ENCODE results near the gene SENP1. TPM values are rescaled to one million over a fixed set of nuclear protein-coding genes. Genes with fewer than 3 reads are reported as not detected.

Gene SENP1
- polyA plus RNA-seq (2011; rRNA removed) (49.2 and 49.3 TPM in 2 replicates), polyA plus RNA-seq (2017; fragmentation: RNase III; extraction: RNeasy Plus Mini Kit Qiagen cat#74134 plus additional on column Dnase treatment) (11.9 to 16.1 TPM (median 13.9 TPM) in 3 replicates), polyA minus RNA-seq (2011; rRNA and poly(A)+ RNA removed) (33.4 and 37.1 TPM in 2 replicates)
- 8.3 and 9.0 TPM in 2 replicates for polyA plus RNA-seq (2012; cell fraction: cytosol; rRNA removed)
- polyA plus RNA-seq (2012; cell fraction: nucleus; rRNA removed): 4.0 and 5.2 TPM in 2 replicates

GRCh38 chr12:48105867-48106680 lies at the start of gene SENP1:
TSS of gene SENP1 (minus strand) at chr12:48106079. CDS start at chr12:48101472, 4,607 bp downstream.
- peak within 1 kb of the TSS; percentile 97 to 99 for H3K27ac ChIP-seq
- FAIRE-seq (no peak), ATAC-seq (peak; percentile 95 to 98), DNase-seq (ENCODE audit: low read depth in 1 of 2, low spot score in 1 of 2) (peak; percentile 86 to 94)
- CTCF ChIA-PET: interaction anchor here (0.9 to 1.9 kb wide), 6 partner anchors 13 to 77 kb away, joined by 3 to 6 read pairs (median 4); partner anchors contain the start of genes CCDC184 and PFKM
- POLR2A ChIA-PET: interaction anchor here (1.0 to 2.1 kb wide), 4 partner anchors 13 to 104 kb away, joined by 3 to 24 read pairs (median 10); partner anchors contain the start of genes ASB8 and PFKM
- no peaks in the 10 kb centered on the region for H3K9me3 ChIP-seq
- 1% methylated on average over 36 of the region's 53 CpGs for WGBS (ENCODE audit: missing lambda C conversion rate)
- peak within 1 kb of the TSS; percentile 93 for H3K4me3 ChIP-seq
- peaks cover 13% of the 10 kb centered on the region for H3K4me1 ChIP-seq
- H3K4me2 ChIP-seq: peak within 1 kb of the TSS; percentile 90
- 0 out of 2 replicates have a peak, but pooled peaks have one; percentile 49 for TF ChIP-seq MAZ (IDR thresholded peaks at IDR 0.05; ENCODE audit: borderline replicate concordance, low read depth, low read length)
- peak; percentile 74 for TF ChIP-seq MAX (IDR thresholded peaks at IDR 0.05)
- peak; percentile 61; the same call in 1 of the 2 replicates for TF ChIP-seq MYC (IDR thresholded peaks at IDR 0.05; ENCODE audit: borderline replicate concordance, low read length)
- no peak for TF ChIP-seq FOSL2 (IDR thresholded peaks at IDR 0.05)
- no peak for TF ChIP-seq FOSL2 (CRISPR knock-in tag; IDR thresholded peaks at IDR 0.05)
- 0 out of 2 replicates have a peak, but pooled peaks have one; percentile 37 for TF ChIP-seq HEYL (CRISPR knock-in tag; IDR thresholded peaks at IDR 0.05)
- peak; percentile 70; the same call in 1 of the 2 replicates for TF ChIP-seq E2F6 (IDR thresholded peaks at IDR 0.05; ENCODE audit: borderline replicate concordance, low read depth)
- TF ChIP-seq ZSCAN20 (CRISPR knock-in tag; IDR thresholded peaks at IDR 0.05): 0 out of 2 replicates have a peak, but pooled peaks have one; percentile 55
- peak; percentile 76 for TF ChIP-seq EHMT2 (IDR thresholded peaks at IDR 0.05; ENCODE audit: low read depth)
- TF ChIP-seq ESRRA (IDR thresholded peaks at IDR 0.05; ENCODE audit: borderline replicate concordance, low read length): peak; percentile 22; the same call in 1 of the 2 replicates
- TF ChIP-seq PHF8 (IDR thresholded peaks at IDR 0.05; ENCODE audit: borderline replicate concordance, low read depth): peak; percentile 53
- TF ChIP-seq MAFK (IDR thresholded peaks at IDR 0.05; ENCODE audit: partially characterized antibody): no peak
- TF ChIP-seq RFX5 (IDR thresholded peaks at IDR 0.05): 0 out of 2 replicates have a peak, but pooled peaks have one; percentile 19
- no peak for TF ChIP-seq ELK1 (IDR thresholded peaks at IDR 0.05; ENCODE audit: low read depth, low read length)
- TF ChIP-seq RAD21 (conservative IDR thresholded peaks at IDR 0.05 in 1 of 2, IDR thresholded peaks at IDR 0.05 in 1 of 2): no peak
- TF ChIP-seq POLR2A (IDR thresholded peaks at IDR 0.05; ENCODE audit: low read length): peak; percentile 48; the same call in 1 of the 2 replicates
- TF ChIP-seq EHF (CRISPR knock-in tag; IDR thresholded peaks at IDR 0.05): 0 out of 2 replicates have a peak, but pooled peaks have one; percentile 45
- peak; percentile 75 to 88; a peak in 4 of 5 replicates for TF ChIP-seq JUN (IDR thresholded peaks at IDR 0.05)
- TF ChIP-seq HMGXB4 (CRISPR knock-in tag; IDR thresholded peaks at IDR 0.05; ENCODE audit: borderline replicate concordance): peak; percentile 61; the same call in 1 of the 2 replicates
- TF ChIP-seq SMC3 (IDR thresholded peaks at IDR 0.05): peak; percentile 3; the same call in 1 of the 3 replicates
- peak; percentile 85 for TF ChIP-seq KDM5A (IDR thresholded peaks at IDR 0.05)

Measured in A549 (cell line).